ENCODE measurements around the gene XRCC1. TPM values are rescaled to one million over a fixed set of nuclear protein-coding genes. Genes with fewer than 3 reads are reported as not detected.

Gene XRCC1
- polyA plus RNA-seq, 1 of the 3 experiments (the other 2 are of a cell fraction) = 30.3 TPM

- no peak overlapping the region for H3K9ac ChIP-seq
- no peaks in the 10 kb centered on the region for H3K4me1 ChIP-seq (ENCODE audit: control insufficient read depth in 1 of 2, insufficient read depth in 2 of 2, low read depth in 1 of 2, low read length in 1 of 2)
- no peaks in the 10 kb centered on the region for H3K79me2 ChIP-seq (ENCODE audit: insufficient read depth)
- H3K4me3 ChIP-seq (ENCODE audit: low read depth in 2 of 2, low read length in 1 of 2) = no peak overlapping the region
- no peaks in the 10 kb centered on the region for H3K27me3 ChIP-seq (ENCODE audit: insufficient read depth)
- WGBS (ENCODE audit: low lambda C conversion rate) = 65% methylated on average over 3 of the region's 3 CpGs
- H3K9me2 ChIP-seq = no peaks in the 10 kb centered on the region
- no peak overlapping the region for H2AFZ ChIP-seq (ENCODE audit: low read depth)
- no peaks in the 10 kb centered on the region for H3K9me3 ChIP-seq
- POLR2A ChIA-PET = no interaction called here
- peaks cover 28 to 30% of the 10 kb centered on the region in 2 experiments for H3K36me3 ChIP-seq (replicated peaks in 1 of 2; ENCODE audit: control insufficient read depth in 1 of 2, insufficient read depth in 2 of 2, low read length in 1 of 2)
- H4K20me1 ChIP-seq (ENCODE audit: insufficient read depth) = no peaks in the 10 kb centered on the region
- no peak overlapping the region for H3K27ac ChIP-seq (ENCODE audit: low read depth in 2 of 2, low read length in 1 of 2)
- no peak for DNase-seq
- H3F3A ChIP-seq (replicated peaks; ENCODE audit: insufficient read depth) = peaks cover 6% of the 10 kb centered on the region
- no peak overlapping the region for H3K4me2 ChIP-seq
- CTCF ChIA-PET = interaction anchor here (0.8 kb wide), 1 partner anchor 15 kb away, joined by 3 read pairs; no protein-coding TSS in a partner anchor
- TF ChIP-seq EZH2phosphoT487 (IDR thresholded peaks at IDR 0.05; ENCODE audit: borderline replicate concordance, low read depth) = no peak
- TF ChIP-seq TCF12 (IDR thresholded peaks at IDR 0.05) = no peak
- no peak for TF ChIP-seq FOXJ3 (CRISPR knock-in tag; IDR thresholded peaks at IDR 0.05)
- TF ChIP-seq TAF1 (IDR thresholded peaks at IDR 0.05; ENCODE audit: borderline replicate concordance, low read depth, low read length) = no peak
- TF ChIP-seq GABPA (IDR thresholded peaks at IDR 0.05; ENCODE audit: low read depth) = no peak
- no peak for TF ChIP-seq SMC3 (IDR thresholded peaks at IDR 0.05; ENCODE audit: low read depth, low read length)
- TF ChIP-seq MAX (IDR thresholded peaks at IDR 0.05; ENCODE audit: low read depth) = no peak
- no peak for TF ChIP-seq NFIC (IDR thresholded peaks at IDR 0.05; ENCODE audit: borderline replicate concordance)
- no peak for TF ChIP-seq ZBTB33 (IDR thresholded peaks at IDR 0.05; ENCODE audit: borderline replicate concordance, low read depth)
- no peak for TF ChIP-seq RFX5 (IDR thresholded peaks at IDR 0.05; ENCODE audit: low read length)
These were observed 34.9 kb downstream of the XRCC1 start for GRCh38 chr19:43540381-43540780.

GRCh38 chr19:43538922-43539321 lies 36.4 kb downstream of the XRCC1 start:
- Histone ChIP-seq H2AFZ (ENCODE audit: low read depth) (no peak overlapping the region), H3K9ac (no peak overlapping the region), H3K9me3 (no peaks in the 10 kb centered on the region), H4K20me1 (ENCODE audit: insufficient read depth) (no peaks in the 10 kb centered on the region), H3K4me1 (ENCODE audit: control insufficient read depth in 1 of 2, insufficient read depth in 2 of 2, low read depth in 1 of 2, low read length in 1 of 2) (peaks cover 0 to 5% of the 10 kb centered on the region in 2 experiments; a peak in 1 of 4 replicates), H3K27ac (ENCODE audit: low read depth in 2 of 2, low read length in 1 of 2) (no peak overlapping the region), H3K36me3 (replicated peaks in 1 of 2; ENCODE audit: control insufficient read depth in 1 of 2, insufficient read depth in 2 of 2, low read length in 1 of 2) (peaks cover 27 to 28% of the 10 kb centered on the region in 2 experiments), H3K27me3 (ENCODE audit: insufficient read depth) (no peaks in the 10 kb centered on the region), H3K4me3 (ENCODE audit: low read depth in 2 of 2, low read length in 1 of 2) (no peak overlapping the region), H3F3A (replicated peaks; ENCODE audit: insufficient read depth) (peaks cover 12% of the 10 kb centered on the region), H3K4me2 (no peak overlapping the region), H3K9me2 (no peaks in the 10 kb centered on the region), H3K79me2 (ENCODE audit: insufficient read depth) (no peaks in the 10 kb centered on the region)
- ChIA-PET CTCF (interaction anchor here (0.7 to 1.2 kb wide), 3 partner anchors 11 to 48 kb away, joined by 3 to 4 read pairs (median 3); no protein-coding TSS in a partner anchor), POLR2A (no interaction called here)
- DNase-seq = no peak
- TF ChIP-seq PBX3 (IDR thresholded peaks at IDR 0.05) (no peak), RXRA (IDR thresholded peaks at IDR 0.05; ENCODE audit: borderline replicate concordance, low read depth) (no peak), YY1 (IDR thresholded peaks at IDR 0.05; ENCODE audit: low read depth) (no peak), GATA2 (CRISPR knock-in tag; IDR thresholded peaks at IDR 0.05) (no peak), SMC3 (IDR thresholded peaks at IDR 0.05; ENCODE audit: low read depth, low read length) (no peak), TCF12 (IDR thresholded peaks at IDR 0.05) (no peak), ELF1 (IDR thresholded peaks at IDR 0.05) (no peak), NFIC (IDR thresholded peaks at IDR 0.05; ENCODE audit: borderline replicate concordance) (no peak), TAF1 (IDR thresholded peaks at IDR 0.05; ENCODE audit: borderline replicate concordance, low read depth, low read length) (no peak), FOSL2 (IDR thresholded peaks at IDR 0.05; ENCODE audit: borderline replicate concordance, low read depth) (no peak), FOXM1 (IDR thresholded peaks at IDR 0.05; ENCODE audit: low read depth) (no peak), SIN3A (IDR thresholded peaks at IDR 0.05; ENCODE audit: borderline replicate concordance, low read depth, low read length) (no peak), REST (IDR thresholded peaks at IDR 0.05; ENCODE audit: low read depth, low read length) (no peak), FOXJ3 (CRISPR knock-in tag; IDR thresholded peaks at IDR 0.05) (no peak)

All from SK-N-SH (cell line).